Measurements from ENCODE around the gene TNNT3.
"Not testable (repeated sequence)": the region's sequence is repeated elsewhere in the genome, so short reads cannot be mapped to it uniquely, and the experiment has no call there.

TNNT3 gene

DNA sequence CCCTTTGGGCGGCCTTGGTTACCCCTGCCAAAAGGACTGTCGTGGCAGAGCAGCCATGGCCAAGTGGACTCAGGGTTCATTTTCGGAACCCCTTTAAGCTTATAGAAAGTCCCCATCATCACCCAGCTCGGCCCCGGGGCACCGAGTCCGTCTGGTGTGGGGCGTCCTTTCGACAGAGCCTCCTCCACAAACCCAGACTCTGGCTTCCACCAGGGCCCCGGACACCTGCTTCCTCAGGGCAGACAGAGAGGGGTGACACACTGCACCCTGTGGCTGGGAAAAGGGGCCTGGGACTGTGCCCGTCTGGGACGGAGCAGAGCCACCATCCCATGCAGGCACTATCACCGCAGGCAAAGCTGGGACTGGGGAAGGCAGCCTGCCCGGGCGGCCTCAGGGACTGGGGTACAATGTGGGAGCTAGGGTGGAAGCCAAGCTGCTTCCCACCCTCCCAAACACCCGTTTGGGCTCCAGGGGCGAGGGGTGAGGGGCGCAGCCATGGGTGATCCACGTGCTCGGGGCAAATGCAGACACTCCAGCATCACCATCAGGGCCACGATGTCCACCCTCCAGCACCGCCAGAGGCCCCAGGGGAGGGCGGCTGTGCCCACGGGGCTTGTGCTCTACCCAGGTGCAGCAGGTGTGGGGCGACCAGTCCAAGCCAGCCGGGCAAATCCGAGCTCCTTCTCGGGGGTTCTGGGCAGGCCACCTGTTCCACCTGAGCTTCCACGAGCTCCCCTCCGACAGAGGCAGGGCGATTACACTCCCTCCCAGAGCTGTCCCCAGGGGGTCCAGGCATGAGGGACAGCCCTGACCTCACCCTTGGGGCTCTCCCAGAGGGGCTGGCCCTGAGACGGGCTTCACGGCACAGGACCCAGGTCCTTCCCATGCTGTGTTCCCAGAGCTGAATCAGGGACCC is 15.9 kb downstream of the TNNT3 start:
- Histone ChIP-seq H3K4me1 (ENCODE audit: control insufficient read depth, insufficient read depth, low read length, poor library complexity, severe bottlenecking) (no peaks in the 10 kb centered on the region), H3K4me3 (ENCODE audit: insufficient read depth, low read depth, low read length, poor library complexity, severe bottlenecking) (no peak overlapping the region), H3K36me3 (ENCODE audit: control insufficient read depth, insufficient read depth, low read length) (no peaks in the 10 kb centered on the region), H3K27me3 (replicated peaks; ENCODE audit: control insufficient read depth, insufficient read depth, low read length, poor library complexity, severe bottlenecking) (no peaks in the 10 kb centered on the region), H3K9me3 (ENCODE audit: control insufficient read depth, low read length) (no peaks in the 10 kb centered on the region), H3K27ac (ENCODE audit: insufficient read depth, low read length, poor library complexity, severe bottlenecking) (no peak overlapping the region)
- no peak for DNase-seq

DNA sequence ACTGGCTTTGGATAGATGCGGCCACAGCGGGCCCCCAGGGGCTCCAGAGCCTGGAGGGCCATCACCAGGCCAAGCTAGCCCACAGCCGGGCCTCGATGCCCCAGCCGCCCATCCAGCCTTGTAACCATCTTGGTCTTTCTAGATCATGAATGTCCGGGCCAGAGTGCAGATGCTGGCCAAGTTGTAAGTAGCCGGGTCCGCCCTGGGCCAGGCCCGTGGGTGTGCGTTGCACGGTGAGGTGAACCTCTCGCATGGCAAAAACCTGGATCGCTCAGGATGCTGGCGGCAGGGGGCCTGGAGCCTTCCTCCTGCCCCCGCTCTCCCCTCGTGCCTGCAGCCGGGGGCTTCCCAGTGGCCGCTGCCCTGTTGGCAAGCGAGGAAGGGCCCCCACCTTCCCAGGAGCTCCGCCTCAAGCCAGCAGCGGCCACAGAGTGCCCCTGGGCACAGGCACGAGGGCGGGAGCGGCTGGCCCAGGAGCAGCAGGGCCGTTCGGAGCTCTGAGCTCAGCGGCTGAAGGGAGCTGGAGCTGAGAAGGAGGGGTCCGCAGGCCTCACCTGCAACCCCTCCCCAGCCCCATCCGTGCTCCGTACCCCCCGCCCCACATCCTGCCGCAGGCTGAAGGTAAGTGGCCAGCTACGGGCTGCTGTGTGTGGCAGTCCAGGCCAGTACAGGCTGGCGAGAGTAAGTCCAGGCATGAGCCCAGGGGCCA is 16.7 kb downstream of the TNNT3 start:
- no peaks in the 10 kb centered on the region for H3K36me3 ChIP-seq (ENCODE audit: control insufficient read depth, insufficient read depth, low read length)
- H3K27me3 ChIP-seq (replicated peaks; ENCODE audit: control insufficient read depth, insufficient read depth, low read length, poor library complexity, severe bottlenecking), result no peaks in the 10 kb centered on the region
- H3K4me1 ChIP-seq (ENCODE audit: control insufficient read depth, insufficient read depth, low read length, poor library complexity, severe bottlenecking), result no peaks in the 10 kb centered on the region
- DNase-seq, result no peak
- no peaks in the 10 kb centered on the region for H3K9me3 ChIP-seq (ENCODE audit: control insufficient read depth, low read length)
- H3K27ac ChIP-seq (ENCODE audit: insufficient read depth, low read length, poor library complexity, severe bottlenecking), result no peak overlapping the region
- H3K4me3 ChIP-seq (ENCODE audit: insufficient read depth, low read depth, low read length, poor library complexity, severe bottlenecking), result no peak overlapping the region

DNA sequence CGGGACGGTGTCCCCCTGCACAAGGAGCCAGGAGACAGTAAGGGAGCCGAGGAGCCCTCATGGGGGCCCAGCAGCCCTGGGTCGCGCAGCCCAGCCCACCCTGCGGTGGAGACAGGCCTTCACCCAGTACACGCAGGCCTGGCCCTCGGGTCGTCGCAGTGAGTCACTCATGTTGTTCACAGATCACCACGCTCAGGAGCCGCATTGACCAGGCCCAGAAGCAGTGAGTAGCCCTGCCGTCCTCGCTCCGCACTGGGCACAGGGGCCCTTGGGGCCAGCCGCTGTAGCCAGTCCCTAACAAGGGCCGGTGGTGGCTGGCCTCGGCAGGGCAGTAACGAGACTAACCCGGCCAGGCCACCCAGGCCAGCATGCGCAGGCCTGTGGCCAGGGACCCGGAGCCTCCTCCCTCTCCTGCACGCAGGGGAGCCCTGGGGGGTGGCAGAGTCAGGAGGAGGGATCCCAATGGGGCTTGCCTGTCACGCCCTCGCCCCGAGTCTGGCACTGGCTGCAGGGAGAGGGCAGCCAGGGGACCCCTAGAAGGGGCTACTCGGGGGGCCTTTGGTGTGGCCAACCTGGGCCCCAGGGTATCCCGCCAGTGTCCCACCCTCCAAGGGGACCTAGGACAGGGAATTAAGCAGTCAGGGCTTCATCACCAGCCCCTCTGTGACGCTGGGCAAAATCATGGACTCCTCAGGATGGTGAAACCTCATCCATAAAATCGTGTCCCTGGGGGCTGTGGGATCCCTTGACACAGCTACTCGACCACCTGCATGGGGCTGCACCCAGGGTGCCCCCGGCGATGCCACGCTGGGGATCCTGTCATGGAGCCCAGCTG is 17.5 kb downstream of the TNNT3 start:
- Histone ChIP-seq H3K9me3 (ENCODE audit: control insufficient read depth, low read length) (no peaks in the 10 kb centered on the region), H3K27me3 (replicated peaks; ENCODE audit: control insufficient read depth, insufficient read depth, low read length, poor library complexity, severe bottlenecking) (no peaks in the 10 kb centered on the region), H3K4me3 (ENCODE audit: insufficient read depth, low read depth, low read length, poor library complexity, severe bottlenecking) (no peak overlapping the region), H3K27ac (ENCODE audit: insufficient read depth, low read length, poor library complexity, severe bottlenecking) (no peak overlapping the region), H3K4me1 (ENCODE audit: control insufficient read depth, insufficient read depth, low read length, poor library complexity, severe bottlenecking) (no peaks in the 10 kb centered on the region), H3K36me3 (ENCODE audit: control insufficient read depth, insufficient read depth, low read length) (no peaks in the 10 kb centered on the region)
- no peak for DNase-seq

DNA sequence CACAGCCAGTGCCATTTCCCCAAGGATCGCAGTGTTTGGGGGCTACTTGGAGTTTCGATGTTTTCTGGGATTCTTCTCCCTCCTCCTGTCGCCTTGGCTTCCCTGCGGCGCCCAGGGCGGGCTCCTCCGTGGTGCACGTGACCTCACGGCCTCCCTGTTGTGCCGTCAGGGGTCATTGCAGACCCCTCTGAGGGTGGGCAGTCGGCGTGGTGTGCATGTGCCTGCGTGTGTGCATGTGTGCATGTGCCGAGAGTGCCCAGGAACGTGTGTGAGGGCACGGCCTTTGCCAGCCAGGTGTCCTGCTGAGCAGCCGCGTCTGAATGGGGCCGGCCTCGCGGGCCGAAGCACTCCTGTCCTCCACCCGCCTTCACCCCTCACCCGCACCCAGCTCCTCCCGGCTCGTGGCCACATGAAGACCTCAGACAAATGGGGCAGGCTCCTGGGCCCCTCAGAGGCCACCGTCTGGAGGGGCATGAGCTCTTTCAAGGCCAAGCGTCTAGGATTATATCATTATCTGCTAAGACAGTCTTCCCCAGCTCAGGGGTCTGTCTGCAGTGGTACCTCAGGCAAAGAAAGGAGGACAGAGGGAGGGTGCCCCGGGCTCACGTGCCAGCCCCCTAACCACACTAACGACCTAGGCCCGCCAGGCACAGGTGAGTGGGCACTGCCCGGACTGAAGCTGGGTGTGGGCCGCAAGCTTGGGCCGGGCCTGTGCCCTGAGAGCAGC is 18.3 kb downstream of the TNNT3 start:
- Histone ChIP-seq H3K27me3 (replicated peaks; ENCODE audit: control insufficient read depth, insufficient read depth, low read length, poor library complexity, severe bottlenecking) (no peaks in the 10 kb centered on the region), H3K9me3 (ENCODE audit: control insufficient read depth, low read length) (no peaks in the 10 kb centered on the region), H3K36me3 (ENCODE audit: control insufficient read depth, insufficient read depth, low read length) (no peaks in the 10 kb centered on the region), H3K27ac (ENCODE audit: insufficient read depth, low read length, poor library complexity, severe bottlenecking) (no peak overlapping the region), H3K4me1 (ENCODE audit: control insufficient read depth, insufficient read depth, low read length, poor library complexity, severe bottlenecking) (no peaks in the 10 kb centered on the region), H3K4me3 (ENCODE audit: insufficient read depth, low read depth, low read length, poor library complexity, severe bottlenecking) (no peak overlapping the region)
- DNase-seq, result no peak

DNA sequence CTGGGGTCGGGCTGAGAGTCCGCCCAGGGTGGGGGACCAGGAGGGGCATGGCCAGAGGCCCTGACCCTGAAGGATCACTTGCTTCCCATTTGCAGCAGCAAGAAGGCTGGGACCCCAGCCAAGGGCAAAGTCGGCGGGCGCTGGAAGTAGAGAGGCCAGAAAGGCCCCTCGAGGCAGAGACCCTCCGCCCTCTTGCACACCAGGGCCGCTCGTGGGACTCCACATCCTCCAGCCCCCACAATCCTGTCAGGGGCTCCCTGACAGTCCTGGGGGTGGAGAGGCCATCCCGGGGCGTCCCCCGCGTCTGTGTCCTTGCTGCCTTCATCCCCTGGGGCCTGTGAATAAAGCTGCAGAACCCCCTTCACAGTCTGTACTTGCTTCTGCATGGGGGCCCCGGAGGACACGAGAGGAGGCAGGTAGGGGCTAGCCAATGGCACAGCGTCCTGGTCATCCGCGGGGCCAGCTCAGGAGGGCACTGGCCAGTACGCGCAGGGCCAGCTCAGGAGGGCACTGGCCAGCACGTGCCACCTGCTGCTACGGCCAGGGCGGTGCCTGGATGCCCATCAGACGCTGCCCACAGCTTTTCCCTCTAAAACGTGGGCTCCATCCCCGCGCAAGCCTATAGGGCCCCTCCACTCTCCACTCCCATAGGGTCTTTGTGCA is 19.0 kb downstream of the TNNT3 start:
- H3K9me3 ChIP-seq (ENCODE audit: control insufficient read depth, low read length), result no peaks in the 10 kb centered on the region
- H3K4me1 ChIP-seq (ENCODE audit: control insufficient read depth, insufficient read depth, low read length, poor library complexity, severe bottlenecking), result no peaks in the 10 kb centered on the region
- H3K27me3 ChIP-seq (replicated peaks; ENCODE audit: control insufficient read depth, insufficient read depth, low read length, poor library complexity, severe bottlenecking), result no peaks in the 10 kb centered on the region
- H3K36me3 ChIP-seq (ENCODE audit: control insufficient read depth, insufficient read depth, low read length), result no peaks in the 10 kb centered on the region
- DNase-seq, result no peak
- no peak overlapping the region for H3K4me3 ChIP-seq (ENCODE audit: insufficient read depth, low read depth, low read length, poor library complexity, severe bottlenecking)
- no peak overlapping the region for H3K27ac ChIP-seq (ENCODE audit: insufficient read depth, low read length, poor library complexity, severe bottlenecking)

DNA sequence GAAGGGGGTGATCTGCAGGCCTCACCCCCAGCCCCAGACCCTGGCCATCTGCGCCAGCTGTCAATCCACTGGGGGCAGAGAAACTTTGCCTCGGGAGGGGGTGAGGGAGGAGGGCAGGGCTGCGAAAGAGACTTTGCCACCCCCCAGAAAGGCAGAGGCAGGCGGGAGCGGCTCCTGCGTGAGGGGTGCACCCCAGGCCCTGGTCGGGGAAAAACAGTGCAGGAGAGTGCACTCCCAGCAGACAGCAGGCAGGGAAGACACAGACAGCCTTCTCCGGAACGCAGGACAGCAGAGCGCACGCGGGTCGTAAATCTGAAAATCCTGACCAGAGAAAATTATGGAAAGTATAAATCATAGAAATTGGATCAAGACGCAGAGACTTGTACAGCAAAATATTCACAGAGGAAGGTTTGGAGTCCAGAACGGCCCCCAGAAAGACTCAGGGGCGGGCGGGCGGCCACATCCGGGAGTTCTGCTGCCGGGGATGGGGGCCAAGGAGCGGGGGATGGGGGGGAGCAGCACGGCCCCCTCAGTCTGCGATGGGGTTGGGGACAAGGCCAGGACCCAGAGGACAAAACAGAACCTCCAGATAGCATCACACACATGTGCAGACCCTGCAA is 19.6 kb downstream of the TNNT3 start:
- DNase-seq, result no peak
- Histone ChIP-seq H3K27ac (ENCODE audit: insufficient read depth, low read length, poor library complexity, severe bottlenecking) (no peak overlapping the region), H3K9me3 (ENCODE audit: control insufficient read depth, low read length) (no peaks in the 10 kb centered on the region), H3K27me3 (replicated peaks; ENCODE audit: control insufficient read depth, insufficient read depth, low read length, poor library complexity, severe bottlenecking) (no peaks in the 10 kb centered on the region), H3K4me1 (ENCODE audit: control insufficient read depth, insufficient read depth, low read length, poor library complexity, severe bottlenecking) (no peaks in the 10 kb centered on the region), H3K4me3 (ENCODE audit: insufficient read depth, low read depth, low read length, poor library complexity, severe bottlenecking) (no peak overlapping the region), H3K36me3 (ENCODE audit: control insufficient read depth, insufficient read depth, low read length) (no peaks in the 10 kb centered on the region)

DNA sequence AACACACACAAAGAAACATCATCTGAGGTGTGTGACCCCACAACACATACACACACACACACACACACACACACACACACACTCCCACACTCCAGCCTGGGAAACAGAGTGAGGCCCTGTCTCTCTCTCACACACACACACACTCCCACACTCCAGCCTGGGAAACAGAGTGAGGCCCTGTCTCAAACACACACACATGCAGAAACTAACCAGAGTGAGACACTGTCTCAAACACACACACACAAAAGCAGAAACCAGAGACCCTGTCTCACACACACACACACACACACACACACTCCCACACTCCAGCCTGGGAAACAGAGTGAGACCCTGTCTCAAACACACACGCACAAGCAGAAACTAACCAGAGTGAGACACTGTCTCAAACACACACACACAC is 20.3 kb downstream of the TNNT3 start:
- H3K36me3 ChIP-seq (ENCODE audit: control insufficient read depth, insufficient read depth, low read length); H3K9me3 ChIP-seq (ENCODE audit: control insufficient read depth, low read length); H3K27me3 ChIP-seq (replicated peaks; ENCODE audit: control insufficient read depth, insufficient read depth, low read length, poor library complexity, severe bottlenecking); DNase-seq; H3K27ac ChIP-seq (ENCODE audit: insufficient read depth, low read length, poor library complexity, severe bottlenecking); H3K4me1 ChIP-seq (ENCODE audit: control insufficient read depth, insufficient read depth, low read length, poor library complexity, severe bottlenecking); H3K4me3 ChIP-seq (ENCODE audit: insufficient read depth, low read depth, low read length, poor library complexity, severe bottlenecking): not testable (repeated sequence)

DNA sequence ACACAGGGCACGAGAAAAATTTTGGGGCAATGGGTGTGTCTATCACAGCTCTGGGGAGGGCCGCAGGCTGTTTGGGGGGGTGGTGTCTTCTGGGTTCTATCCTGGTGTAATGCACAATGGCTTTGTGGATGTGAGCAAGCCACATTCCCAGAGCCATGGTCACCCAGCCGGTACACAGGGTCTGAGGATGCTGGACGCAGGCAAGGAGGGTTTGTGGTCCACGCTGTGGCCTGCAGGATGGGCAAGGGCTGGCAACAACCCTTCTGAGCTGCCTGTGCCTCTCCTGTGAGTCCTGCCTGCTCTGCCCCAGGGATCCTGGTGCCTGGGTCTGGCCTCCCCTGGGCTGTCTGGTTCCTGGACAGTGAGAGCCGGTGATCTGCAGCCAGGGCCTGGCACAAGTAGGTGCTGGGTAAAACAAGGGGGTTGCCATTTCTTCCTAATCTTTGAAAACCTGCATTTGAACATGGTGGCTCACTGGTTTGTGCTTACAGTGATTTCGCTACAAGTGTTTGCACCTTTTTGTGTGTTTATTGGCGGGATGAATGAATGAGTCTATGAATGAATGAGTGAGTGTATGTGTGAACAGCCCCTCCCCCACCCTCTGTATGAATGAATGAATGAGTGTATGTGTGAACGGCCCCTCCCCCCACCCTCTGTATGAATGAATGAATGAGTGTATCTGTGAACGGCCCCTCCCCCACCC is 23.2 kb downstream of the TNNT3 start:
- H3K4me1 ChIP-seq (ENCODE audit: control insufficient read depth, insufficient read depth, low read length, poor library complexity, severe bottlenecking), result no peaks in the 10 kb centered on the region
- no peak overlapping the region for H3K27ac ChIP-seq (ENCODE audit: insufficient read depth, low read length, poor library complexity, severe bottlenecking)
- H3K4me3 ChIP-seq (ENCODE audit: insufficient read depth, low read depth, low read length, poor library complexity, severe bottlenecking), result no peak overlapping the region
- no peaks in the 10 kb centered on the region for H3K27me3 ChIP-seq (replicated peaks; ENCODE audit: control insufficient read depth, insufficient read depth, low read length, poor library complexity, severe bottlenecking)
- DNase-seq, result no peak
- no peaks in the 10 kb centered on the region for H3K36me3 ChIP-seq (ENCODE audit: control insufficient read depth, insufficient read depth, low read length)
- no peaks in the 10 kb centered on the region for H3K9me3 ChIP-seq (ENCODE audit: control insufficient read depth, low read length)
